H54 (cell line): ENCODE data around the gene ARHGAP20.

ENCODE experiments used
- DNase-seq: peaks from one replicate; pipeline ENCODE4 v3.0.0; 2011; ENCODE audit warnings: low spot score, mixed read lengths; ENCODE audit not compliant: insufficient read length
- FAIRE-seq: peaks from 3 replicates; lab custom pipeline; 2011; peaks lifted over from hg19 to GRCh38; lab: Jason Lieb, UNC
- POLR2A ChIP-seq: IDR thresholded peaks from 2 replicates; pipeline ENCODE4 v1.6.1; 2011; ENCODE audit warnings: low read depth, mild to moderate bottlenecking, low read length

Gene ARHGAP20

GRCh38 chr11:110735455-110736170, 23.4 kb upstream of the ARHGAP20 start:
- no peak for FAIRE-seq
- no peak for TF ChIP-seq POLR2A

DNA sequence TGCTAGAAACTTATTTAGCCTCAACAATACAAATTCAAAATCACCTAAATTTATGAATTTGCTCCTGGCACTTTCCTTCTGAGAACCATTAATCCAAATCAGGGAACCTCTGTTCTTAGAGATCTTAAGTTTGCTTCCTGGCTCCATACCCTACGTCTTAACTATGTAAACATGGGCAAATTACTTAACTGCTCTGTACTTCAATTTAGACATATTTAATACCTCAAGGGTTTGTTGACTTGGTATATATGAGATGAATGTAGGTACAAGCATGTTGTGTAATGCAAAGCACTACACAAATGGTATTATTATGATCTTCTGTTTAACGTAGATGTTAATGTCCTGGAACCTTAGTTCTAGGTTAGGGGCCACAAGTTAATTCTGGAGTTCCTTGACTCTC, 22.6 kb upstream of the ARHGAP20 start:
- DNase-seq (no peak), FAIRE-seq (no peak)
- no peak for TF ChIP-seq POLR2A

More at GRCh38 chr11:110735455-110736170, 23.4 kb upstream of the ARHGAP20 start:
- no peak for DNase-seq

DNA sequence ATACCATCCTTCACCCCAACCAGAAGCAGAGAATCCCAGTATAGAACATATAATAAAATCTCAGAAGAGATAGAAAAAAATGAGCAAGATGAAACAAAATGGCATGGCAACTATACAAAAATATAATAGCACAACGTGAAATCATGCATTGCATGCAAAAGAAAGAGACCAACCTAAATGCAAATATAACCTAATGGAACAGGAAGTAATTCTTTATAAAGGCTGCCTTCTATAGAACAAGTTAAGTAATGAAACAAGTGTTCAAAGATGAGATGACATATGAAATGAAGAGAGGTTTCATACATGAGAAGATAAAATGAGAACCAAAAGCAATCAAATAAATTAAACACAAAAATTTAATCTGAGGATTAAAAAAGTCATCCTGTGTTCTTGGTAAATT, 18.5 kb upstream of the ARHGAP20 start:
- FAIRE-seq = no peak
- TF ChIP-seq POLR2A = no peak

DNA sequence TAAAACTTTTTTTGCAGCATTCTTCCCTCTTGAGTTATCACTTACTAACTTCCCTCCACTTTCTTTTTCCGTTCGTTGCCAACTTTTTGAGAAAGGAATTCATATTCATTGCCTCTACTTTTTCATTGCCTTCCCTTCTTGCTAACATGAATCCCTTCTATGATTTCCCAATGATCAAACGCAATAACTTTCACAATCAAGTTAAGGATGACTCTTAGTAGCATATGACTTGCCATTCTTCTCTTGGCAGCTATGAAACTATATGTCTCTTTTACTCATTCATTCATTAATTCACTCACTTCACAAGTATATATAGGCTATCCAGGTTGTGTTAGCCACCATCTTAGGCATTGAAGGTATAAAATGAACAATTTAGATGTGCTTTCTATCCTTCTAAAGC, 16.6 kb upstream of the ARHGAP20 start:
- DNase-seq (no peak), FAIRE-seq (no peak)

More for the DNA sequence above, 18.5 kb upstream of the ARHGAP20 start:
- no peak for DNase-seq

DNA sequence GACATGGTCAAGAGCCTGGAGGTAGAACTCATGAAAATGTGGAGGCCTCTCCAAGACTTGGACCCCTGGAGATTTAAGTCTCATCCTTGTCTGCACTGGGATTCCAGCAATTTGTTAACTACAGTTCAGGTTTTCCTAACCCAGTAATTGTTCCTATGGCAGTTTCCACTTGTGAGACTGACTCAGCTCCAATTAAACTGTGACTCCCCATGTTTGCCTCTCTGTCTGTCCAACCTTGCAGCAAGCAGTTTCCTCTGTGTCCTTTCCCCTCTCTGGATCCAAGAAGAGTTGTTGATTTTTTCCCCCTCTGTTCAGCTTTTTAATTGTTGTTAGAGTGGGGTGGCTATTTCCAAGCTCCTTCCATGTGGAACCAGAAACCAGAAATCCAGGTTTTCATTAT, 16.2 kb upstream of the ARHGAP20 start:
- no peak for DNase-seq
- TF ChIP-seq POLR2A = no peak
- FAIRE-seq = no peak

More for the DNA sequence above, 16.6 kb upstream of the ARHGAP20 start:
- TF ChIP-seq POLR2A = no peak

DNA sequence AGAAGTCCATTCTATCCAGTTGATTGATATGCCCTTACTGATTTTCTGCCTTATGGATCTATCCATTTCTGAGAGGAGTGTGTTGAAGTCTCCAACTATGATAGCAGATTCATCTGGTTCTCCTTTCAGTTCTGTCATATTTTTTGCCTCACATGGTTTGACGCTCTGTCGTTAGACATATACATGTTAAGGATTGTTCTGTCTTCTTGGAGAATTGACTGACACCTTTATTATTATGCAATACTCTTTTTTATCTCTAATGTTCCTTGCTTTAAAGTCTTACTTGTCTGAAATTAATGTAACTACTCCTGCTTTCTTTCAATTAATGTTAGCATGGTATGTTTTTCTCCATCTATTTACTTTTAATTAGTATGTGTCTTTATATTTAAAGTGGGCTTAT, 12.1 kb upstream of the ARHGAP20 start:
- no peak for FAIRE-seq
- DNase-seq = no peak
- no peak for TF ChIP-seq POLR2A

DNA sequence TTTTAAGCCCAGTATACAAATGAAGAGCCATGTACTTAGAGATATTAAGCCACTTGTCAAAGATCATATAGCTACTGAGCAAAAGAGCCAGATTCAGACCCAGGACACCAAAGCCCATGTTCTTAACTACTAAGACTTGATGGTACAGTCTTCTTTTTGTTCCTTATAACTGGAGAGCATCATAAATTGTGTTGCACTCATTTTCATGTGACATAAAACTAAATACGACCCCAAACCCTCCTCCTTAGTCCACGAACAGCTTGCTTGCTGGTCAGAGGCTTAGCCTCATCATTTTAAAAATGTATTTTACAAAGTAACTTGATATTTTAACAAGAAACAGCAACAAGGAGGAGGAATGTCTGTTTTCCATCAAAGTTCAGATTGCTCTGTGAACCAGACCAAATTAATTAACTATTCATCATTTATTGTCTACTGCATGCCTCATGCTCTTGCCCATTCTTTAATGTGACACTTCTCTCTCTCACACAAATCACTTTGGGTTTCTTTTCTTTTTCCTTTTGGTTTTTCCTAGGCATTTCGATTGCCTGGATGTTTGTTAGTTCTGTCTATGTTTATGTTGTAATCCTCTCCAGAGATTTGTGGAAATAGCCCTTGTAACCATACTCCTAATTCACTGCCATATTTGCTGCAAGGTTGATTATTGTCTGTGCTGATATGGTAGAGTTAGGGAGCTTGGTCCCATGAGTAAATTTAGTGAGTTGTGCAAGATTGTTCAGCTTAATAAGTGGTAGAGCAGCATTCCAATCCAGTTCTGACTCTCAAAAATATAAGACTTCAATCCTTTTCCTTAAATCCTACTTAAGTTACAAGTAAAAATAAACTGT, 8.4 kb upstream of the ARHGAP20 start:
- no peak for TF ChIP-seq POLR2A
- no peak for DNase-seq
- FAIRE-seq = no peak

- TF ChIP-seq POLR2A = no peak
- no peak for DNase-seq
- no peak for FAIRE-seq
These were observed 4.1 kb upstream of the ARHGAP20 start for GRCh38 chr11:110716361-110716760.

DNA sequence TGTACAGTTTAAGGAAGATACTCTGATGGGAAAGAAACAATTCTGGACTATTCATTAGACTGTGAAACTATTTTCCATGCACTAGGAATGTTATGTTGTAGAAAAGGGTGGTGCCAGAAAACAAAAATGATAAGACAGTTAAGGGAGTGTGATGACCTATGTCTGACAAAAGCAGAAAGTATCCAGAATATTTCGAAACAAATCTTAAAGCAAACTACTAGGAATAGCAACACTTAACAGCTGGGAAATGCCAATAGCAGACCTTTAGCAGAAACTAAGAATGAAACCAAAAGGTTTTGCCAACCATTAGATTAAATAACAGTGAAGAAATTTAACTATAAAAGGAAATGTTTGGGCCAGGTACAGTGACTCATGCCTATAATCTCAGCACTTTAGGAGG, 3.3 kb upstream of the ARHGAP20 start:
- FAIRE-seq = no peak
- TF ChIP-seq POLR2A = no peak
- DNase-seq = no peak

DNA sequence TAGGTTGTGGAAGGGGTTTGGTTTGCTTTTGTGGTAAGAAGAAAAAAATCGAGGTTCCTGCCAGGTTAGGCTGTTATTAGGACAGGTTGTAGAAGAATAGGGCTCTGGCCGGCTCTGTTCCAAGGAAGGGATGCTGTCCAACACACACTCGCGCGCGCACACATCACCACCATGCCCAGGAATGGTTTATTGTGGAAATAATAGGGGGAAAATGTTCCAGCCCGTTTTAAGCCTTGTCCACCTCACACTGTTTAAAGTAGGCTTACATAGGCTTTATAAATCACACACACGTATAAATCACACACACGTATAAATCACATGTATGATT, 1.2 kb upstream of the ARHGAP20 start:
- TF ChIP-seq POLR2A = no peak
- DNase-seq (no peak), FAIRE-seq (no peak)

DNA sequence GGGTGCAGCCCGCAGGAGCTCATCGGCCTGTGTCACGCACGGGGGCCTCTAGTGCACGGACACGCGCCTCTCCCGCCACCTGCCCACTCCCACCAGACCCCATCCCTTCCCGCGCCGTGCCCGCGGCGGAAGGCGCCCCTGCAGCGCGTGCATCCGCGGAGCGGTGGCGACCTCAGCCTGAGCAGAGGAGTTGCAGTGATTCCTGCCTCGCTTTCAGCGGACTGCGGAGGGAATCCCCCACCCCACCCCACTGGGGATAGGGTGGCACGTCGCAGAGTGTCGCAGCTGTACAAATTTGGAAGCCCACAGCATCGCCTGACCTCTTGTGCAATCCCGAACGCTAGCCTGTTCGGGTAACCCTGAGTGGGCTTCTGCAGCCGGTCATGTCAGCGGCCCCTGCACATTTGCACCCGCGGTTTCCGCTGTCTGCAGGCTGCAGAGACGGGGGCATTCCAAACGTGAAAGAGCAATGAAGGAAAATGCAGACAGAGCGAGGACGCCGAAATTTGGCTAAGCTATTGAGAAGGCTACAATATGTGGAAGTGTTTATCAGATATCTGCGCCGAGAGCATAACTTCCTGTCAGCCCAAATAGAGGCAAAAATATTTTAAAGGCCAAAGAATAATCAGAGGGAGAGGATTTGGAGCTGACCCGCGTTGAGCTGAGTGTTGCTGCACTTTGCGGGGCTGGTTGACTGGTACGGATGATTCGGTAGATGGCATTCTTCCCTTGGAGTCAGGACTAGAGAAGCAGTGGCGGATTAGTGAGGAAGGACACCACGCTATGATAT, 617 bp upstream of the ARHGAP20 start:
- DNase-seq = no peak
- no peak for FAIRE-seq
- no peak for TF ChIP-seq POLR2A

DNA sequence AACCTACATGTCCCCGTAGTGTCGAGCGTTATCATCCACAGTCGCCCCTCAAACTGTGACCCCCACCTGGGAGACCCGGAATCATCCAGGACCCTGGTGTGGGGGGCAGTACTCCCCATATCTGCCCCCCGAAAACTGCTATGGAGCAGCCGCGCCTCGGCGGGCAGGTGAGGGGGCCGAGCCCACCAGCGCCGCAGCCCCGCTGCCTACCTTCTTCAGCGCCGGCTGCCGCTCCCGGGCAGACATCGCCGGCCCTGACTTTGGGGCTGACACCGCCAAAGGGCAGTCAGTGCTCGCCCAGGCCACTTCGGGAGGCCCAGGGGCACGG, 825 bp downstream of the ARHGAP20 start:
- no peak for FAIRE-seq
- no peak for TF ChIP-seq POLR2A
- no peak for DNase-seq

DNA sequence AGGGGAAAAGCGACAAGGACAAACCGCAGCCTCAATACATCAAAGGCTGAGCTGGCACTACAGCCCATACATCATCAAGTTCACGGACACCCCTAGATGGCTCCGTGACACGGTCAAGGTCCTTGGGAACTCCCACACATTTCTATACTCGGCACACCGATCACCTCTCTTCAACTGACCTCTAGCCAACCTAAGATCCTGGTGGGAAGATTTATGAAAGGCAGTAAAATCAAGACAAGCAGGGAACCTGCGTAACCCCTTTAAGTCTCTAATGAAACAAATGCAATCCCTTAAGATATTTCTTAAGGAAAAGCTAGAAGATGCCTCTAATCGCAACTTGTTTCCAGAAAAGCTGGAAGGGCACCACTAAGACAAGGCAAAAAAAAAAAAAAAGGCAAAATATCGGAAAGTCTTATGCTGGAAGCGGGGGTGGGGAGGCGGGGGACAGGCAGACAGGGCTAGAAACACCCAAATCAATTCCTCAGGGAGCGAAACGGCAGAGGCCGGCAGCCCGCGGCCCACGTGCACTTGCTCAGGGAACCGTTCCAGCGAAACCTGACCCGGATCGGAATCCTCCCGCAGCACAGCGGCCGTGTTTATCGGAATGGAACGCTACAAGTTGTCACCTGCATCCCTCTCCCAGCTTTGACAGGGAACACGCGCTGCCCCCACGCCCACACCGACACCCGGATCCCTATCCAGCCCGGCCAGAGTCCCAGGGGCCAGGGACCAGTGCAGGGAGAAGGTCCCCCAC, 1.4 kb downstream of the ARHGAP20 start:
- TF ChIP-seq POLR2A = no peak
- FAIRE-seq = no peak
- no peak for DNase-seq

DNA sequence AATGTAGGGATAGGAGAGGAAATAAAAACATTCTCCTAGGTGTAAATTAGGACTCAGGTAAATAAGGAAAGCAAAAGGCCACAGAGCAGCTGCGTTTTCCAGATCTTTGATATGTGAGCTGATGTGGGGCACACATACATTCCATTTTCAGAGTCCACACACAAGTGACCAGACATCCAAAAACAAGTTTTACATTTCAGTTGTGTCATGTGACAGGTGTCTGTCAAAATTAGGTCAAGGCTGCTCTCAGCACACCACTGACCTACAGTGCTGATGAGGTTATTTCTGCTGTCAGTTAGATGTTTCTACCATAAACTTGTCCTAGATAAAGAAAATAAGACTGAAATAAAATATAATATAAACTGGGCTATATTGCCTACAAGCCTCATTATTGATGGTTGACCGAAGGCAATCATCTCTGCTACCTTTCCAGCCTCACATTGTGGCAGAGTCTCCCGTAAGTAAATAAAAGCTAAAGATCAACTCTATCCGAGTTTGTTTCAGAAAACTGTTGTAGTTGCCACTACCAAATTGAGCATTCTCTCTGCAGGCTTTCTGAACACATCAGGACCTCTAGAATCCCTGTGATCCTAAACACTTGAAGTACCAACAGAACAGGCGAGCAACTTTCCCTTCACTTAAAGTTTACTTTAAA, 7.9 kb downstream of the ARHGAP20 start:
- no peak for FAIRE-seq
- TF ChIP-seq POLR2A = no peak

More for the DNA sequence above, 7.9 kb downstream of the ARHGAP20 start:
- DNase-seq = no peak
